Peyer's patch (tissue), 4 donors: ENCODE measurements around the gene MYD88. TPM values are rescaled to one million over a fixed set of nuclear protein-coding genes. Genes with fewer than 3 reads are reported as not detected.

Source experiments
- DNase-seq, 3 donors: peaks; one replicate each; pipeline ENCODE4 v3.0.0-alpha.2; 2017 to 2019
- H3K27ac ChIP-seq, 4 donors: fragments of 200-600 bp; sonication (generic); one replicate each; pipeline ENCODE4 v1.5.1; 2016 to 2019
- H3K27me3 ChIP-seq, 2 donors: fragments of 200-600 bp; sonication (generic); one replicate each; pipeline ENCODE4 v1.5.1; 2019
- H3K36me3 ChIP-seq, 3 donors: fragments of 200-600 bp; sonication (generic); one replicate each; pipeline ENCODE4 v1.5.1; 2016 to 2019
- H3K4me1 ChIP-seq, 4 donors: fragments of 200-600 bp; sonication (generic); one replicate each; pipeline ENCODE4 v1.5.1; 2016 to 2019
- H3K4me3 ChIP-seq, 4 donors: fragments of 200-600 bp; sonication (generic); 1 replicate in 3 of 4; 2 replicates in 1 of 4; pipeline ENCODE4 v1.5.1; 2016 to 2019; ENCODE audit warnings: mild to moderate bottlenecking in 1 of 4
- H3K9me3 ChIP-seq, 4 donors: fragments of 200-600 bp; sonication (generic); one replicate each; pipeline ENCODE4 v1.5.1; 2016 to 2019; ENCODE audit warnings: mild to moderate bottlenecking in 1 of 4
- CTCF ChIP-seq, 6 experiments: fragments of 450-650 bp in 4 of 6; fragments of 200-600 bp in 2 of 6; sonication (generic) in 1 of 6; IDR thresholded peaks; one replicate each; pipeline ENCODE4 v1.5.1; 2017 to 2019; ENCODE audit warnings: antibody characterized with exemption in 6 of 6, mild to moderate bottlenecking in 3 of 6, moderate library complexity in 1 of 6
- POLR2A ChIP-seq, 2 donors: fragments of 450-650 bp; IDR thresholded peaks; one replicate each; pipeline ENCODE4 v1.5.1; 2017; ENCODE audit warnings: antibody characterized with exemption in 2 of 2, mild to moderate bottlenecking in 2 of 2, moderate library complexity in 2 of 2
- total RNA-seq, 4 donors: library from RNA; depleted of rRNA; stranded (reverse); fragments of >200 nt; gene quantifications; one replicate each; pipeline ENCODE4 v1.1.0, GENCODE V29; 2016

The MYD88 gene
- total RNA-seq, 4 donors from 2014 or later, result 41.8 to 82.7 (median 73.8) TPM

- TF ChIP-seq CTCF (IDR thresholded peaks at IDR 0.05) (no peak), POLR2A (IDR thresholded peaks at IDR 0.05) (no peak)
- peaks cover 0 to 4% (median 0%) of the 10 kb centered on the region in 4 donors for H3K4me1 ChIP-seq
- peaks cover 0 to 6% (median 0%) of the 10 kb centered on the region in 3 donors for H3K36me3 ChIP-seq
- H3K9me3 ChIP-seq, result no peaks in the 10 kb centered on the region
- H3K27ac ChIP-seq, result no peak overlapping the region
- H3K27me3 ChIP-seq, result no peaks in the 10 kb centered on the region
- H3K4me3 ChIP-seq, result no peak overlapping the region
- DNase-seq, result peak; percentile 33 to 48 (median 46)
Observed at GRCh38 chr3:38114875-38115644, 23.4 kb upstream of the MYD88 start.

GRCh38 chr3:38115645-38116427 is 22.6 kb upstream of the MYD88 start:
- Histone ChIP-seq H3K4me1 (peaks cover 0 to 4% (median 0%) of the 10 kb centered on the region in 4 donors), H3K36me3 (peaks cover 0 to 14% (median 0%) of the 10 kb centered on the region in 3 donors), H3K4me3 (no peak overlapping the region), H3K27ac (no peak overlapping the region), H3K27me3 (no peaks in the 10 kb centered on the region), H3K9me3 (no peaks in the 10 kb centered on the region)
- no peak for TF ChIP-seq CTCF (IDR thresholded peaks at IDR 0.05)
- TF ChIP-seq POLR2A (IDR thresholded peaks at IDR 0.05), result no peak
- DNase-seq, result peak in 2 of 3 donors; percentile 42

- H3K4me1 ChIP-seq, result peaks cover 0 to 4% (median 0%) of the 10 kb centered on the region in 4 donors
- no peak for TF ChIP-seq POLR2A (IDR thresholded peaks at IDR 0.05)
- TF ChIP-seq CTCF (IDR thresholded peaks at IDR 0.05), result no peak
- no peak overlapping the region for H3K4me3 ChIP-seq
- H3K27ac ChIP-seq, result no peak overlapping the region
- DNase-seq, result peak in 2 of 3 donors; percentile 52 to 64
- H3K9me3 ChIP-seq, result no peaks in the 10 kb centered on the region
- H3K27me3 ChIP-seq, result no peaks in the 10 kb centered on the region
- H3K36me3 ChIP-seq, result peaks cover 0 to 22% (median 0%) of the 10 kb centered on the region in 3 donors
Observed at GRCh38 chr3:38116471-38117162, 21.8 kb upstream of the MYD88 start.

- TF ChIP-seq CTCF (IDR thresholded peaks at IDR 0.05), result peak in 1 of 6 experiments; percentile 16
- no peak for TF ChIP-seq POLR2A (IDR thresholded peaks at IDR 0.05)
- Histone ChIP-seq H3K9me3 (no peaks in the 10 kb centered on the region), H3K4me1 (peaks cover 0 to 4% (median 0%) of the 10 kb centered on the region in 4 donors), H3K27me3 (no peaks in the 10 kb centered on the region), H3K36me3 (peaks cover 0 to 28% (median 0%) of the 10 kb centered on the region in 3 donors), H3K27ac (no peak overlapping the region), H3K4me3 (no peak overlapping the region)
- peak in 2 of 3 donors; percentile 39 to 53 for DNase-seq
Observed at GRCh38 chr3:38117163-38117716, 21.2 kb upstream of the MYD88 start.
